ENCODE measurements around the gene OR13C9.
A peak's percentile ranks its signal among the peaks of the same experiment; 100 is the strongest.
"Not testable (repeated sequence)": the region's sequence is repeated elsewhere in the genome, so short reads cannot be mapped to it uniquely, and the experiment has no call there.

The OR13C9 gene

GRCh38 chr9:104618104-104618503, at the start of gene OR13C9:
OR13C9 (minus strand) TSS chr9:104618204; CDS start chr9:104618204, 0 bp downstream.
- no peak for DNase-seq (ENCODE audit: low spot score)

GRCh38 chr9:104658496-104659195, 40.6 kb upstream of the OR13C9 start:
- no peak for DNase-seq (ENCODE audit: low spot score)

- DNase-seq (ENCODE audit: low spot score), result no peak
These were observed 17.5 kb upstream of the OR13C9 start for GRCh38 chr9:104635456-104635855.

GRCh38 chr9:104633976-104634520, 16.0 kb upstream of the OR13C9 start:
- no peak for DNase-seq (ENCODE audit: low spot score)

- not testable (repeated sequence) for DNase-seq (ENCODE audit: low spot score)
These were observed 8.0 kb upstream of the OR13C9 start for GRCh38 chr9:104625964-104626363.

- DNase-seq (ENCODE audit: low spot score), result no peak
These were observed 586 bp downstream of the OR13C9 start for GRCh38 chr9:104617418-104617817.

- DNase-seq (ENCODE audit: low spot score), result no peak
These were observed 6.8 kb downstream of the OR13C9 start for GRCh38 chr9:104611213-104611612.

- DNase-seq (ENCODE audit: low spot score), result peak; percentile 2
These were observed 9.7 kb downstream of the OR13C9 start for GRCh38 chr9:104608336-104608735.

GRCh38 chr9:104606152-104606551, 11.9 kb downstream of the OR13C9 start:
- no peak for DNase-seq (ENCODE audit: low spot score)

GRCh38 chr9:104605527-104605926, 12.5 kb downstream of the OR13C9 start, which contains the start of gene OR13C2:
OR13C2 (minus strand) TSS chr9:104605627; CDS start chr9:104605627, 0 bp downstream.
- DNase-seq (ENCODE audit: low spot score), result not testable (repeated sequence)

GRCh38 chr9:104604801-104605200, 13.2 kb downstream of the OR13C9 start:
- DNase-seq (ENCODE audit: low spot score), result no peak

GRCh38 chr9:104599313-104599712, 18.7 kb downstream of the OR13C9 start, which contains the start of gene OR13C5:
OR13C5 (minus strand) TSS chr9:104599413; CDS start chr9:104599413, 0 bp downstream.
- not testable (repeated sequence) for DNase-seq (ENCODE audit: low spot score)

GRCh38 chr9:104598749-104599148, 19.3 kb downstream of the OR13C9 start:
- not testable (repeated sequence) for DNase-seq (ENCODE audit: low spot score)

- DNase-seq (ENCODE audit: low spot score), result no peak
These were observed 28.4 kb downstream of the OR13C9 start for GRCh38 chr9:104589626-104590025.

- no peak for DNase-seq (ENCODE audit: low spot score)
These were observed 31.4 kb downstream of the OR13C9 start for GRCh38 chr9:104586496-104587180.

- DNase-seq (ENCODE audit: low spot score), result no peak
These were observed 37.4 kb downstream of the OR13C9 start for GRCh38 chr9:104580562-104580961.

GRCh38 chr9:104577263-104577662, 40.7 kb downstream of the OR13C9 start:
- DNase-seq (ENCODE audit: low spot score), result no peak

- no peak for DNase-seq (ENCODE audit: low spot score)
These were observed 42.5 kb downstream of the OR13C9 start for GRCh38 chr9:104575456-104575855.

GRCh38 chr9:104572612-104573011, 45.4 kb downstream of the OR13C9 start:
- no peak for DNase-seq (ENCODE audit: low spot score)

GRCh38 chr9:104568868-104569267, 49.1 kb downstream of the OR13C9 start, which contains the start of gene OR13C8:
OR13C8 (plus strand) TSS chr9:104569168; CDS start chr9:104569168, 0 bp downstream.
- DNase-seq (ENCODE audit: low spot score), result no peak

All from kidney capillary endothelial cell (primary cell).